NCI-H460 (cell line): Measurements from ENCODE around the gene WDFY1. TPM values are rescaled to one million over a fixed set of nuclear protein-coding genes. Genes with fewer than 3 reads are reported as not detected.

ENCODE experiments used
- DNase-seq: peaks from one replicate; pipeline ENCODE4 v3.0.0-alpha.2; 2016; ENCODE audit warnings: low read depth; ENCODE audit errors: extremely low read depth
- total RNA-seq: library from RNA; depleted of rRNA; stranded (reverse); fragments of >200 nt; shearing (Covaris generic); gene quantifications from 2 replicates; pipeline ENCODE4 v1.2.3, GENCODE V29; 2014

WDFY1 gene
- total RNA-seq, 1 experiment from 2014 or later = 31.0 TPM

- DNase-seq = no peak
Observed at GRCh38 chr2:223932816-223933800, 12.0 kb downstream of the WDFY1 start.

- no peak for DNase-seq
Observed at GRCh38 chr2:223930103-223930976, 14.8 kb downstream of the WDFY1 start.

- DNase-seq = no peak
Observed at GRCh38 chr2:223929571-223930102, 15.5 kb downstream of the WDFY1 start.

GRCh38 chr2:223928113-223929006 is 16.8 kb downstream of the WDFY1 start:
- DNase-seq = no peak

GRCh38 chr2:223925106-223925505 is 20.0 kb downstream of the WDFY1 start:
- no peak for DNase-seq

- no peak for DNase-seq
Observed at GRCh38 chr2:223923976-223924375, 21.2 kb downstream of the WDFY1 start.

GRCh38 chr2:223922308-223922707 is 22.8 kb downstream of the WDFY1 start:
- no peak for DNase-seq

GRCh38 chr2:223921204-223921603 is 23.9 kb downstream of the WDFY1 start:
- DNase-seq = no peak

- no peak for DNase-seq
Observed at GRCh38 chr2:223920109-223920508, 25.0 kb downstream of the WDFY1 start.

- no peak for DNase-seq
Observed at GRCh38 chr2:223918671-223919134, 26.4 kb downstream of the WDFY1 start.

GRCh38 chr2:223916181-223916920 is 28.8 kb downstream of the WDFY1 start:
- no peak for DNase-seq

GRCh38 chr2:223915071-223915470 is 30.1 kb downstream of the WDFY1 start:
- DNase-seq = no peak

- DNase-seq = no peak
Observed at GRCh38 chr2:223914324-223914723, 30.8 kb downstream of the WDFY1 start.

- DNase-seq = no peak
Observed at GRCh38 chr2:223909001-223909741, 36.0 kb downstream of the WDFY1 start.

GRCh38 chr2:223908304-223908998 is 36.7 kb downstream of the WDFY1 start:
- DNase-seq = no peak

- no peak for DNase-seq
Observed at GRCh38 chr2:223905996-223906395, 39.1 kb downstream of the WDFY1 start.

- no peak for DNase-seq
Observed at GRCh38 chr2:223901854-223902253, 43.3 kb downstream of the WDFY1 start.

GRCh38 chr2:223901311-223901710 is 43.8 kb downstream of the WDFY1 start:
- DNase-seq = no peak
